Mesodermal cell (in vitro differentiated cells): Measurements from ENCODE around the gene ANO9.
A peak's percentile ranks its signal among the peaks of the same experiment; 100 is the strongest.
"Not testable (repeated sequence)": the region's sequence is repeated elsewhere in the genome, so short reads cannot be mapped to it uniquely, and the experiment has no call there.

ENCODE experiments used
- H3K27ac ChIP-seq: 2 replicates; pipeline ENCODE4 v1.7.0; 2013; ENCODE audit warnings: mild to moderate bottlenecking, low read depth, low read length, moderate library complexity; ENCODE audit not compliant: severe bottlenecking
- H3K36me3 ChIP-seq: 2 replicates; pipeline ENCODE4 v1.7.1; 2013; ENCODE audit warnings: mild to moderate bottlenecking, low read length, moderate library complexity; ENCODE audit not compliant: control insufficient read depth, insufficient read depth
- H3K4me1 ChIP-seq: one replicate; pipeline ENCODE4 v1.7.1; 2013; ENCODE audit warnings: mild to moderate bottlenecking, low read length; ENCODE audit not compliant: insufficient read depth, control insufficient read depth, poor library complexity, severe bottlenecking
- H3K4me3 ChIP-seq: 2 replicates; pipeline ENCODE4 v1.7.0; 2013; ENCODE audit warnings: low read length, control low read depth, mild to moderate bottlenecking; ENCODE audit not compliant: insufficient read depth, poor library complexity, severe bottlenecking; ENCODE audit errors: extremely low read depth
- H3K9me3 ChIP-seq: 2 replicates; pipeline ENCODE4 v1.7.1; 2013; ENCODE audit warnings: mild to moderate bottlenecking, low read length, moderate library complexity; ENCODE audit not compliant: control insufficient read depth
- WGBS, 2 experiments: methylation state at CpG; one replicate each; pipeline ENCODE4 v1.1.5; 2013; ENCODE audit warnings: missing lambda C conversion rate in 2 of 2; ENCODE audit not compliant: insufficient coverage in 2 of 2; 5-methylcytosine and 5-hydroxymethylcytosine counted together

ANO9 gene

DNA sequence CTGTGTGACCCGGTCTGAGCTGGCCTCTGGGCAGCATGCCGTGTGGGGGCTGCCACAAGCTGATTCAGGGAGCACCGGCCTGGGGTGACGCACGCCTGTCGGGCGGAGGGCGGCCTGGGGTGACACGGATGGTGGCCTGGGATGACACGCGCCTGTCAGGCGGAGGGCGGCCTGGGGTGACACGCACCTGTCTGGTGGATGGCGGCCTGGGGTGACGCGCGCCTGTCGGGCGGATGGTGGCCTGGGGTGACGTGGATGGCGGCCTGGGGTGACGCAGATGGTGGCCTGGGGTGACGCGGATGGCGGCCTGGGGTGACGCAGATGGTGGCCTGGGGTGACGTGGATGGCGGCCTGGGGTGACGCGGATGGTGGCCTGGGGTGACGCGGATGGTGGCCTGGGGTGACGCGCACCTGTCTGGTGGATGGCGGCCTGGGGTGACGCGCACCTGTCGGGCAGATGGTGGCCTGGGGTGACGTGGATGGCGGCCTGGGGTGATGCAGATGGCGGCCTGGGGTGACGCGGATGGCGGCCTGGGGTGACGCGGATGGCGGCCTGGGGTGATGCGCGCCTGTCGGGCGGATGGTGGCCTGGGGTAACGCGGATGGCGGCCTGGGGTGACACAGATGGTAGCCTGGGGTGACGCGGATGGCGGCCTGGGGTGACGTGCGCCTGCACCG is 29.8 kb upstream of the ANO9 start:
- Histone ChIP-seq H3K4me3 (no peak overlapping the region), H3K4me1 (peaks cover 19% of the 10 kb centered on the region), H3K36me3 (peaks cover 23% of the 10 kb centered on the region), H3K9me3 (no peaks in the 10 kb centered on the region), H3K27ac (no peak overlapping the region)
- 96 to 97% methylated on average over 52 to 54 of the region's 61 CpGs for WGBS, 2 experiments

GRCh38 chr11:469684-470560 is 28.1 kb upstream of the ANO9 start:
- H3K27ac ChIP-seq: peak overlapping the region; percentile 52

GRCh38 chr11:469026-469683 is 27.3 kb upstream of the ANO9 start:
- H3K4me3 ChIP-seq, H3K9me3 ChIP-seq: not testable (repeated sequence)
- H3K27ac ChIP-seq: peak overlapping the region; percentile 52
- H3K36me3 ChIP-seq: peaks cover 25% of the 10 kb centered on the region
- WGBS, 2 experiments: 73 to 82% methylated on average over 8 to 10 of the region's 19 CpGs
- H3K4me1 ChIP-seq: peaks cover 19% of the 10 kb centered on the region

More at GRCh38 chr11:469684-470560, 28.1 kb upstream of the ANO9 start:
- H3K9me3 ChIP-seq: no peaks in the 10 kb centered on the region
- WGBS, 2 experiments: 94 to 95% methylated on average over 18 to 23 of the region's 28 CpGs
- H3K36me3 ChIP-seq: peaks cover 23% of the 10 kb centered on the region
- H3K4me1 ChIP-seq: peaks cover 19% of the 10 kb centered on the region
- H3K4me3 ChIP-seq: no peak overlapping the region

DNA sequence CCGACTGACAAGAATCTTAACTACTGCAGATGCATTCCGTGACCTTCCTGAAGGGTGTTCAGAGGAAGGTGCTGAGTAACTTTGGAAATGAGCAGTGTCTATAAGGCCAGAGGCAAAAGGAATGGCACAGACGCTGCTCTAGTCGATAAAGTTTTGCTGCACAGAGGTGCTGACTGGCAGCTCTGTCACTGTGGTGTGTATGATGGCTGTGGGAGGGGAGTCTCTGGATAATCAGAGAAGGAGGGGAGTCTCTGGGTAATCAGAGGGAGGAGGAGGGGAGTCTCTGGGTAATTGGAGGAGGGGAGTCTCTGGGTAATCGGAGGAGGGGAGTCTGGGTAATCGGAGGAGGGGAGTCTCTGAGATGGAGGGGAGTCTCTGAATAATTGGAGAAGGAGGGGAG is 26.7 kb upstream of the ANO9 start:
- H3K27ac ChIP-seq: peak overlapping the region; percentile 41
- H3K36me3 ChIP-seq: peaks cover 26% of the 10 kb centered on the region
- WGBS, 2 experiments: 87 to 98% methylated on average over 5 to 6 of the region's 6 CpGs
- no peak overlapping the region for H3K4me3 ChIP-seq
- peaks cover 19% of the 10 kb centered on the region for H3K4me1 ChIP-seq
- no peaks in the 10 kb centered on the region for H3K9me3 ChIP-seq

GRCh38 chr11:468036-468435 is 26.2 kb upstream of the ANO9 start:
- WGBS, 2 experiments: 94 to 98% methylated on average over 10 to 12 of the region's 12 CpGs
- Histone ChIP-seq H3K4me3 (no peak overlapping the region), H3K27ac (no peak overlapping the region), H3K36me3 (peaks cover 26% of the 10 kb centered on the region), H3K9me3 (no peaks in the 10 kb centered on the region), H3K4me1 (peaks cover 19% of the 10 kb centered on the region)

GRCh38 chr11:465896-466530 is 24.2 kb upstream of the ANO9 start:
- H3K9me3 ChIP-seq: no peaks in the 10 kb centered on the region
- WGBS, 2 experiments: 95 to 96% methylated on average over 8 of the region's 9 CpGs
- no peak overlapping the region for H3K4me3 ChIP-seq
- peaks cover 19% of the 10 kb centered on the region for H3K4me1 ChIP-seq
- peaks cover 33% of the 10 kb centered on the region for H3K36me3 ChIP-seq
- no peak overlapping the region for H3K27ac ChIP-seq

GRCh38 chr11:464316-464715 is 22.5 kb upstream of the ANO9 start:
- peaks cover 49% of the 10 kb centered on the region for H3K36me3 ChIP-seq
- no peak overlapping the region for H3K27ac ChIP-seq
- WGBS, 2 experiments: 94 to 99% methylated on average over 22 to 24 of the region's 24 CpGs
- peaks cover 21% of the 10 kb centered on the region for H3K4me1 ChIP-seq
- H3K4me3 ChIP-seq: no peak overlapping the region
- no peaks in the 10 kb centered on the region for H3K9me3 ChIP-seq

DNA sequence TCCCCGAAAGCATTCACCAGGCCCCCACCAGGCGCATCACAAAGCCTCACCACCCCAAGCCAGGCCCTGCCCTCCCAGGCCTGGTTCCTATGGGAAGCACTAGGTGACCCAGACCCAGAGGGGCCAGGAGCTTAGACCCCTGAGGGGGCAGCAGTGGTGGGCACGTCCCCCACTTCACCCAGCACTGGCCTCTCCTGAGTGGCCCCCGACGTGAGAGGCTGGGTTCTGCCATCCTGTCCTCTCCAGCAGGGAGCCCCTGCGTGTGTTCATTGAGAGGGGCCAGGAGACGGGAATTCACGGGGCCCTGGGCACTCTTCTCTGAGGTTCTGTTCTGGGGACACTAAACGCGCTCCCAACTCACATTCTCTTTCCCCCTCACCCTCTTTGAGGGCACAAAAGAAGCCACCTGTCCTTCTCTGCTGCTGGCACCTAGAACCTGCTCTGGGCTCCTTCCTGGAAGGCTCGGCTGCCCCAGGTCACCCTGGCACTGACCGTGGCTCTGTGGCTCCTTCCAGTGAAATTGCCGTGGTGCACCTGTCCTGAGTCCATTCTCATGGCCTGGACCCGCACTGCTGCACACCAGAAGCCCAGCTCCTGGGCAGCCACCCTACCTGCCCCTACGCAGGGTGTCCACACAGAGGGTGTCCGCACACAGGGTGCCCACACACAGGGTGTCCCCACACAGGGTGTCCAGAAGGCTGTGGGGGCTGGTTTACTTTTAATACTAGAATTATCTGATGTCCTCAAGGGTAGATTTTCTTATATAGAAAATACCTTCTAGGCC is 20.5 kb upstream of the ANO9 start:
- Histone ChIP-seq H3K36me3 (peaks cover 55% of the 10 kb centered on the region), H3K27ac (no peak overlapping the region), H3K4me1 (peaks cover 12% of the 10 kb centered on the region), H3K9me3 (no peaks in the 10 kb centered on the region), H3K4me3 (no peak overlapping the region)
- 94% methylated on average over 12 to 14 of the region's 16 CpGs for WGBS, 2 experiments

DNA sequence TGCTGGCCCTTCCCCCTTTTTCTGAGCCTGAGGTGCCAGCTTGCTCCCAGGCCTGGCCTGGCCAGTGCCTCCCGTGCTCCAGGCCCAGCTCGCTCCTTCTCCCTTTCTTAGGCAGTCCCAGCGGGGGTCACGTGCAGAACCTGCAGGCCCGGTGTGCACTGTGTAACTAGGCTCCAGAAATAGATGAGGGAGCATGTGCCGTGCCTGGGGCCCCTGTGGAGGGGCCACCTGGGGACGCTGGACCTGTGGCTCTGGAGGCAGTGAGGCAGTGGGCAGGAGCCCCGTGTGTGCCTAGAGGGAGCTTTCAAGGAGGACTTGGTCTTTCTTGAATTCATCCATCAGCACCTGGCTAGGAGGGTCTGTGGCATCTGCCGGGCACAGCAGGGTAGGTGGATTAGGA is 19.8 kb upstream of the ANO9 start:
- peaks cover 61% of the 10 kb centered on the region for H3K36me3 ChIP-seq
- no peak overlapping the region for H3K27ac ChIP-seq
- H3K9me3 ChIP-seq: no peaks in the 10 kb centered on the region
- H3K4me1 ChIP-seq: peaks cover 12% of the 10 kb centered on the region
- H3K4me3 ChIP-seq: no peak overlapping the region
- WGBS, 2 experiments: 94 to 96% methylated on average over 5 to 7 of the region's 9 CpGs
